Measurements from ENCODE around the gene ELMO1. TPM values are rescaled to one million over a fixed set of nuclear protein-coding genes. Genes with fewer than 3 reads are reported as not detected.

The ELMO1 gene
- total and polyA plus RNA-seq, 10 of the 15 experiments (the other 5 are each of a cell fraction or from before 2014, with no cell fraction given) = 22.6 to 85.9 (median 56.6) TPM

- Histone ChIP-seq H3K27ac (ENCODE audit: control insufficient read depth, insufficient read depth) (no peak overlapping the region), H3K4me2 (ENCODE audit: control insufficient read depth, insufficient read depth) (no peak overlapping the region), H3K9me3 (replicated peaks; ENCODE audit: control insufficient read depth, insufficient read depth, low read length) (no peaks in the 10 kb centered on the region), H4K20me1 (ENCODE audit: control insufficient read depth, insufficient read depth) (no peaks in the 10 kb centered on the region), H3K27me3 (replicated peaks in 1 of 2; ENCODE audit: control insufficient read depth in 2 of 2, insufficient read depth in 2 of 2, low read length in 1 of 2) (no peaks in the 10 kb centered on the region), H3K4me3 (no peak overlapping the region), H3K4me1 (ENCODE audit: control insufficient read depth, insufficient read depth, low read length) (peaks cover 6% of the 10 kb centered on the region; the same call in 1 of the 2 replicates), H3K36me3 (ENCODE audit: control insufficient read depth in 2 of 2, insufficient read depth in 2 of 2, low read length in 1 of 2) (peaks cover 1 to 5% of the 10 kb centered on the region in 2 experiments; a peak in 3 of 4 replicates), H3K79me2 (ENCODE audit: control insufficient read depth, insufficient read depth, low read length) (no peaks in the 10 kb centered on the region; the same call in 1 of the 2 replicates), H2AFZ (ENCODE audit: control insufficient read depth, low read depth, low read length) (no peak overlapping the region), H3K9ac (ENCODE audit: control insufficient read depth, insufficient read depth, low read length) (no peak overlapping the region)
- no TSS peak for BruUV-seq (replicated peaks)
- ChIA-PET RAD21 (ENCODE audit: unreplicated experiment) (no interaction called here), SMC1A (ENCODE audit: uncharacterized antibody, unreplicated experiment) (no interaction called here), CTCF (interaction anchor here (1.0 kb wide), 1 partner anchor 84 kb away, joined by 3 read pairs; no protein-coding TSS in a partner anchor), POLR2A (no interaction called here)
- WGBS (ENCODE audit: insufficient coverage, insufficient replicate concordance, low lambda C conversion rate, missing lambda C conversion rate) = over 99% methylated on average over 8 of the region's 8 CpGs
- no peak for DNase-seq (ENCODE audit: low read depth, low spot score)
- in situ Hi-C loops (cut with MboI) (no loop called here), intact Hi-C loops (cut with micrococcal nuclease; ENCODE audit: unreplicated experiment) (no loop called here)
- FAIRE-seq = no peak
- no peak for ATAC-seq
- TF ChIP-seq BCL11A (IDR thresholded peaks at IDR 0.05; ENCODE audit: low read depth, low read length) (no peak), SUZ12 (IDR thresholded peaks at IDR 0.05; ENCODE audit: unreplicated experiment) (no peak), IKZF1 (conservative IDR thresholded peaks at IDR 0.05) (no peak), ETV6 (conservative IDR thresholded peaks at IDR 0.05 in 1 of 2, IDR thresholded peaks at IDR 0.05 in 1 of 2; ENCODE audit: borderline replicate concordance in 1 of 2, low read depth in 1 of 2) (no peak), RFX5 (IDR thresholded peaks at IDR 0.05; ENCODE audit: low read depth, low read length) (no peak)
- TF ChIP-seq, protein P1, sequence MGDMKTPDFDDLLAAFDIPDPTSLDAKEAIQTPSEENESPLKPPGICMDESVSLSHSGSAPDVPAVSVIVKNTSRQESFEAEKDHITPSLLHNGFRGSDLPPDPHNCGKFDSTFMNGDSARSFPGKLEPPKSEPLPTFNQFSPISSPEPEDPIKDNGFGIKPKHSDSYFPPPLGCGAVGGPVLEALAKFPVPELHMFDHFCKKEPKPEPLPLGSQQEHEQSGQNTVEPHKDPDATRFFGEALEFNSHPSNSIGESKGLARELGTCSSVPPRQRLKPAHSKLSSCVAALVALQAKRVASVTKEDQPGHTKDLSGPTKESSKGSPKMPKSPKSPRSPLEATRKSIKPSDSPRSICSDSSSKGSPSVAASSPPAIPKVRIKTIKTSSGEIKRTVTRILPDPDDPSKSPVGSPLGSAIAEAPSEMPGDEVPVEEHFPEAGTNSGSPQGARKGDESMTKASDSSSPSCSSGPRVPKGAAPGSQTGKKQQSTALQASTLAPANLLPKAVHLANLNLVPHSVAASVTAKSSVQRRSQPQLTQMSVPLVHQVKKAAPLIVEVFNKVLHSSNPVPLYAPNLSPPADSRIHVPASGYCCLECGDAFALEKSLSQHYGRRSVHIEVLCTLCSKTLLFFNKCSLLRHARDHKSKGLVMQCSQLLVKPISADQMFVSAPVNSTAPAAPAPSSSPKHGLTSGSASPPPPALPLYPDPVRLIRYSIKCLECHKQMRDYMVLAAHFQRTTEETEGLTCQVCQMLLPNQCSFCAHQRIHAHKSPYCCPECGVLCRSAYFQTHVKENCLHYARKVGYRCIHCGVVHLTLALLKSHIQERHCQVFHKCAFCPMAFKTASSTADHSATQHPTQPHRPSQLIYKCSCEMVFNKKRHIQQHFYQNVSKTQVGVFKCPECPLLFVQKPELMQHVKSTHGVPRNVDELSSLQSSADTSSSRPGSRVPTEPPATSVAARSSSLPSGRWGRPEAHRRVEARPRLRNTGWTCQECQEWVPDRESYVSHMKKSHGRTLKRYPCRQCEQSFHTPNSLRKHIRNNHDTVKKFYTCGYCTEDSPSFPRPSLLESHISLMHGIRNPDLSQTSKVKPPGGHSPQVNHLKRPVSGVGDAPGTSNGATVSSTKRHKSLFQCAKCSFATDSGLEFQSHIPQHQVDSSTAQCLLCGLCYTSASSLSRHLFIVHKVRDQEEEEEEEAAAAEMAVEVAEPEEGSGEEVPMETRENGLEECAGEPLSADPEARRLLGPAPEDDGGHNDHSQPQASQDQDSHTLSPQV (IDR thresholded peaks at IDR 0.05) = no peak
- TF ChIP-seq, protein P2, sequence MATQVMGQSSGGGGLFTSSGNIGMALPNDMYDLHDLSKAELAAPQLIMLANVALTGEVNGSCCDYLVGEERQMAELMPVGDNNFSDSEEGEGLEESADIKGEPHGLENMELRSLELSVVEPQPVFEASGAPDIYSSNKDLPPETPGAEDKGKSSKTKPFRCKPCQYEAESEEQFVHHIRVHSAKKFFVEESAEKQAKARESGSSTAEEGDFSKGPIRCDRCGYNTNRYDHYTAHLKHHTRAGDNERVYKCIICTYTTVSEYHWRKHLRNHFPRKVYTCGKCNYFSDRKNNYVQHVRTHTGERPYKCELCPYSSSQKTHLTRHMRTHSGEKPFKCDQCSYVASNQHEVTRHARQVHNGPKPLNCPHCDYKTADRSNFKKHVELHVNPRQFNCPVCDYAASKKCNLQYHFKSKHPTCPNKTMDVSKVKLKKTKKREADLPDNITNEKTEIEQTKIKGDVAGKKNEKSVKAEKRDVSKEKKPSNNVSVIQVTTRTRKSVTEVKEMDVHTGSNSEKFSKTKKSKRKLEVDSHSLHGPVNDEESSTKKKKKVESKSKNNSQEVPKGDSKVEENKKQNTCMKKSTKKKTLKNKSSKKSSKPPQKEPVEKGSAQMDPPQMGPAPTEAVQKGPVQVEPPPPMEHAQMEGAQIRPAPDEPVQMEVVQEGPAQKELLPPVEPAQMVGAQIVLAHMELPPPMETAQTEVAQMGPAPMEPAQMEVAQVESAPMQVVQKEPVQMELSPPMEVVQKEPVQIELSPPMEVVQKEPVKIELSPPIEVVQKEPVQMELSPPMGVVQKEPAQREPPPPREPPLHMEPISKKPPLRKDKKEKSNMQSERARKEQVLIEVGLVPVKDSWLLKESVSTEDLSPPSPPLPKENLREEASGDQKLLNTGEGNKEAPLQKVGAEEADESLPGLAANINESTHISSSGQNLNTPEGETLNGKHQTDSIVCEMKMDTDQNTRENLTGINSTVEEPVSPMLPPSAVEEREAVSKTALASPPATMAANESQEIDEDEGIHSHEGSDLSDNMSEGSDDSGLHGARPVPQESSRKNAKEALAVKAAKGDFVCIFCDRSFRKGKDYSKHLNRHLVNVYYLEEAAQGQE (IDR thresholded peaks at IDR 0.05; ENCODE audit: low read depth, low read length) = no peak
- TF ChIP-seq, protein P3, sequence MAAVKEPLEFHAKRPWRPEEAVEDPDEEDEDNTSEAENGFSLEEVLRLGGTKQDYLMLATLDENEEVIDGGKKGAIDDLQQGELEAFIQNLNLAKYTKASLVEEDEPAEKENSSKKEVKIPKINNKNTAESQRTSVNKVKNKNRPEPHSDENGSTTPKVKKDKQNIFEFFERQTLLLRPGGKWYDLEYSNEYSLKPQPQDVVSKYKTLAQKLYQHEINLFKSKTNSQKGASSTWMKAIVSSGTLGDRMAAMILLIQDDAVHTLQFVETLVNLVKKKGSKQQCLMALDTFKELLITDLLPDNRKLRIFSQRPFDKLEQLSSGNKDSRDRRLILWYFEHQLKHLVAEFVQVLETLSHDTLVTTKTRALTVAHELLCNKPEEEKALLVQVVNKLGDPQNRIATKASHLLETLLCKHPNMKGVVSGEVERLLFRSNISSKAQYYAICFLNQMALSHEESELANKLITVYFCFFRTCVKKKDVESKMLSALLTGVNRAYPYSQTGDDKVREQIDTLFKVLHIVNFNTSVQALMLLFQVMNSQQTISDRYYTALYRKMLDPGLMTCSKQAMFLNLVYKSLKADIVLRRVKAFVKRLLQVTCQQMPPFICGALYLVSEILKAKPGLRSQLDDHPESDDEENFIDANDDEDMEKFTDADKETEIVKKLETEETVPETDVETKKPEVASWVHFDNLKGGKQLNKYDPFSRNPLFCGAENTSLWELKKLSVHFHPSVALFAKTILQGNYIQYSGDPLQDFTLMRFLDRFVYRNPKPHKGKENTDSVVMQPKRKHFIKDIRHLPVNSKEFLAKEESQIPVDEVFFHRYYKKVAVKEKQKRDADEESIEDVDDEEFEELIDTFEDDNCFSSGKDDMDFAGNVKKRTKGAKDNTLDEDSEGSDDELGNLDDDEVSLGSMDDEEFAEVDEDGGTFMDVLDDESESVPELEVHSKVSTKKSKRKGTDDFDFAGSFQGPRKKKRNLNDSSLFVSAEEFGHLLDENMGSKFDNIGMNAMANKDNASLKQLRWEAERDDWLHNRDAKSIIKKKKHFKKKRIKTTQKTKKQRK (IDR thresholded peaks at IDR 0.05; ENCODE audit: low read depth, low read length) = no peak
- TF ChIP-seq, protein P4, sequence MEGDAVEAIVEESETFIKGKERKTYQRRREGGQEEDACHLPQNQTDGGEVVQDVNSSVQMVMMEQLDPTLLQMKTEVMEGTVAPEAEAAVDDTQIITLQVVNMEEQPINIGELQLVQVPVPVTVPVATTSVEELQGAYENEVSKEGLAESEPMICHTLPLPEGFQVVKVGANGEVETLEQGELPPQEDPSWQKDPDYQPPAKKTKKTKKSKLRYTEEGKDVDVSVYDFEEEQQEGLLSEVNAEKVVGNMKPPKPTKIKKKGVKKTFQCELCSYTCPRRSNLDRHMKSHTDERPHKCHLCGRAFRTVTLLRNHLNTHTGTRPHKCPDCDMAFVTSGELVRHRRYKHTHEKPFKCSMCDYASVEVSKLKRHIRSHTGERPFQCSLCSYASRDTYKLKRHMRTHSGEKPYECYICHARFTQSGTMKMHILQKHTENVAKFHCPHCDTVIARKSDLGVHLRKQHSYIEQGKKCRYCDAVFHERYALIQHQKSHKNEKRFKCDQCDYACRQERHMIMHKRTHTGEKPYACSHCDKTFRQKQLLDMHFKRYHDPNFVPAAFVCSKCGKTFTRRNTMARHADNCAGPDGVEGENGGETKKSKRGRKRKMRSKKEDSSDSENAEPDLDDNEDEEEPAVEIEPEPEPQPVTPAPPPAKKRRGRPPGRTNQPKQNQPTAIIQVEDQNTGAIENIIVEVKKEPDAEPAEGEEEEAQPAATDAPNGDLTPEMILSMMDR (IDR thresholded peaks at IDR 0.05 in 2 of 3, conservative IDR thresholded peaks at IDR 0.05 in 1 of 3; ENCODE audit: control insufficient read depth in 2 of 3, extremely low read depth in 1 of 3, insufficient read depth in 1 of 3, low read depth in 3 of 3, low read length in 3 of 3) = no peak
Observed at GRCh38 chr7:37267251-37267650, 181.4 kb downstream of the ELMO1 start.

Data from GM12878 (cell line).